ENCODE results near the gene ATR.
A peak's percentile ranks its signal among the peaks of the same experiment; 100 is the strongest.

The ATR gene

DNA sequence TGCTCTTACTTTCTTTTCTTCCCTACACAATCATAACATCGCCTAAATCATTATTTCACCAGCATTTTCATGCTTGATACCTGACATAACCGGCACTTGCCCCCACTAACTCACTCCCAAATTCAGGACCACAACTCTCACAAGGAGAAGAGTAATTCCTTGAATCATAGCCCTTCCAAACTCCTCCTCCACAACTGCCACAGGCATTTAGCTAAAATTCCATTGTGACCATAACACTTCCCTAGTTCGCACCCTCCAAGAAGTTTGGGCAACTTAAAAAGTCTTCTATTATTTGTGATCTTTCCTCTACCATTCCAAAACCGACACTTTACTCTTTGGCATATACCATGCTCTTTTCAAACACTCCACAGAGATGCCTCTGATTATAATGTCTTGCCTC, 71.3 kb downstream of the ATR start:
- no peak for DNase-seq

DNA sequence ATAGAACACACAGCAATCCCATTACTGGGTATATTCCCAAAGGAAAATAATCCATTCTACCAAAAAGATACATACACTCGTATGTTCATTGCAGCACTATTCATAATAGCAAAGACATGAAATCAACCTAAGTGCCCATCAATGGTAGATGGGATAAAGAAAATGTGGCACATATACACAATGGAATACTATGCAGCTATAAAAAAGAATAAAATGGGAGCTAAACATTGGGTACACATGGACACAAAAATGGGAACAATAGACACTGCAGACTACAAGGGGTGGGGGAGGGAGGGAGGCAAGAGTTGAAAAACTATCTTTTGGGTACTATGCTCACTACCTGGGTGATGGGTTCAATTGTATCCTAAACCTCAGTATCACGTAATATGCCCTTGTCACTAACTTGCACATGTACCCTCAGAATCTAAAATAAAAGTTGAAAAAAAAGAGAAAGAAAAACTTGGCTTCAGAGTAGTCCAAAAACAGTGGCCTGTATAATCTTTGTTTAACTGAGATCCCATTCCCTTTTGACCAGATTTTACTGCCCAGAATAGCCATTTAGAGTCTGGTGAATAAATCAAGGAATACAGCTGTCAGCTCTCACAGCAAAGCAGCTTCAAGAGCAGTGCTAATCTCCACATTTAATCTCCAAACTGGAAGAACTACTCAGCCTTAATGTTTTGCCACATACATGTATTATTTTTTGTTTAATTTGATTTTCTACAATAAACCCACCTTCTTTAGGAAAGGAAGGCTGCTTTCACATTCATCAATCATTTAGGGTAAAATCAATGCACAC, 76.1 kb downstream of the ATR start:
- DNase-seq: no peak

DNA sequence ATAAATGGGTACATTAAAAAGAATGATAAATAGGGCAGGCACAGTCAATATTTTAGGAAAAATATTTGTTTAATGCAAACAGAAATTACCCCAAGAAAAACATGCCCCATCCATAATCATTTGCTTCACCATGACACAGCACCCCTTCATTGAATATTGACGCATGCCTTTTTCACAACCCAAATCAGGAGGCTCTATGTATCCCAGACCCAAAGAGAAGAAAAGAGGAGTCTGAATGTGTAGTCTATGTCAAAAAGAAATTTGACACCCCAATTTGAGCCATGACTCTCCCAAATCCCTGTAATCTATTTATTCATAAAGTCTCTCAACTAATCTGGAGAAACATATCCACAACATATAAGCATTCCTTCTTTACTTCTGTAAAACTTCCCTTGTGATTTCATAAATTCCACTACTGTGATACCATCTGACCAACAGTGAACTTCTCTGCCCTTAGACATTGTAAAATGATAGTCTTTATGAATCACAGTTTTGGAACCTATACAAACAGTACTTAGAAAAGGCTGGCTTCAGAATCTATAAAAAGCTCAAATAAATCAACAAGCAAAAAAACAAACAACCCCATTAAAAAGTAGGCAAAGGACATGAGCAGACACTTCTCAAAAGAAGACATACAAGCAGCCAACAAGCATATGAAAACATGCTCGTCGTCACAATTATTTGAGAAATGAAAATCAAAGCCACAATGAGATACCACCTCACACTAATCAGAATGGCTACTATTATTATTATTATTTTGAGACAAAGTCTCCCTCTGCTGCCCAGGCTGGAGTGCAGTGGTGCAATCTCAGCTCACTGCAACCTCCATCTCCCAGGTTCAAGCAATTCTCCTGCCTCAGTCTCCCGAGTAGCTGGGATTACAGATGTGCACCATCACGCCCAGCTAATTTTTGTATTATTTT, 77.3 kb downstream of the ATR start:
- DNase-seq: no peak

DNA sequence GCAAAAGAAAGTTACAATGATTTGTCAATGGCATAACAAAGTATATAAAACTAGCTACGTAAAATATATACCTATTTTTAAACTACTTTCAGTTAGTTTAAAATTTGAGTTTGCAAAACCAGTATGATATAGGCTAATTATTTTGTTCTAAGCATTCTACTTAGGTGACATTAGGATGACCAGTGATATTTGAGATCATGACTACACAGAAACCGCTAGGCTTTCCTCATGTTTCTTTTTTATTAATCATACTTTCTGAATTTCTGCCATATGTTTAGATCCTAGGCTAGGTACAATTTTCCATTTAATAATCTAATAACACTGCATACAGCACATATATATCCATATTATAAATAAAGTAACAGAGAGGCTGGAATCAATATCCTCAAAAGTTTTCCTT, 78.3 kb downstream of the ATR start:
- DNase-seq: no peak

DNA sequence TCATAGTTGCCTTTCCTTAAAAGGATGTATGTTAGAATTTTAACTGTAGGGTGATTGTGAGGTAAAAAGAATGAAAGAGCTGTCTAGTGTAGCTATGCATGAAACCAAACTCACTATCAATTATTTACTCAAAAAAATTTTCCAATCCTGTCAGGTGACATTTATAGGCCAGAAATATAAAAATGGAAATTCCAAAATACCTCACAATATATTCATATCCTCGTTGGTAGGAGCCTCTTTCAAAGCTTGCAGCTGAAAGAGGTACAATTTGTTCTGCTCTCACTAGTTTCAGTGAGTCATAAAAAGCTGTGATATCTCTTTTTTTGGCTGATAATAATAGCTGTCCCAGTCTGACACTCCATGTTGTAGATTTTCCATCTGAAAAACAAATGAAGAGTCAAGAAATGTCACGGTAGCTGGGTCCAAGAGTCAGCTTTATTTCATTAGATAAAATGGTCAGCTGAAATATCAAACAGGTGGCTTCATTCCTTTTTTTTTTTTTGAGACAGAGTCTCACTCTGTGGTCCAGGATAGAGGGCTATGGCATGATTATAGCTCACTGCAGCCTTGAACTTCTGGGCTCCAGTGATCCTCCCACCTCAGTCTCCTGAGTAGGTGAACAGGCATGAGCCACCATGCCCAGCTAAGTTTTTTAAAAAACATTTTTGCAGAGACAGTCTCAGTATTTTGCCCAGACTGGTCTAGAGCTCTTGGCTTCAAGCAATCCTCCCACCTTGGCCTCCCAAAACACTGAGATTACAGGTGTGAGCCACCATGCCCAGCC, 79.9 kb downstream of the ATR start:
- no peak for DNase-seq

DNA sequence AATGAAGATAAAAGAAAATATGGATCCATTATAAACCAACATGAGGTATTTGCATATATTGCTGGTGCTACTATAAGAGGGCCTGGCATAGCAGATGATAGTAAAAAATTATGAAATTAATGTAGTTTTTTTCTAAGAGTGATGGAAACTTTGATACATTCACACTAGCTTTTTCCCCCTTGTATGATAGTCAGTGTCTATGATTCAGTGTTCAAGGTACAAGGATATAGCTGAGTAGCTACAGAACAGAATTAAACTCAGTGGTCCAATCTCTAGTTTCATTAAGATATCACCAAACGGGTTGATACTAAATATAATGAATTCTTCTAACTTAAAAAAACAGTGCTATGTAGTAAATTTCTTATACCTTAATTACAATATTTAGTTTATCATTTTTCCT, 80.8 kb downstream of the ATR start:
- no peak for DNase-seq

DNA sequence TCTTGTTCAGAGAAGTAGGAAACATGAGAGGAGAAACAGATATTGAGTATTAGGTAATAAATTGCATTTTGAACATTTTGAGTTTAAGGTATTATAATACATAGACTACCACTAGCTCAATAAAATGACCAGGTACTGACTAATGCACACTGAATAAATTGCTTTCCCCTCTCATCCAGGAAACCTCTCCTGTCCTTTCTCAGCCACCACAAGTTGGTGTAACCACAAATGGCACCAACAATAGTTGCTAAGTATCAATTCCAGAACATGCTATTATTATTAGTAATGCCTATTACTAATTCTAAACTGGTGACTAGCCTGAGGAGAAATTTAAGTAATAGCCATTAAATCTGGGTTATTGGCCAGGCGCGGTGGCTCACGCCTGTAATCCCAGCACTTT, 83.4 kb downstream of the ATR start:
- DNase-seq: no peak

DNA sequence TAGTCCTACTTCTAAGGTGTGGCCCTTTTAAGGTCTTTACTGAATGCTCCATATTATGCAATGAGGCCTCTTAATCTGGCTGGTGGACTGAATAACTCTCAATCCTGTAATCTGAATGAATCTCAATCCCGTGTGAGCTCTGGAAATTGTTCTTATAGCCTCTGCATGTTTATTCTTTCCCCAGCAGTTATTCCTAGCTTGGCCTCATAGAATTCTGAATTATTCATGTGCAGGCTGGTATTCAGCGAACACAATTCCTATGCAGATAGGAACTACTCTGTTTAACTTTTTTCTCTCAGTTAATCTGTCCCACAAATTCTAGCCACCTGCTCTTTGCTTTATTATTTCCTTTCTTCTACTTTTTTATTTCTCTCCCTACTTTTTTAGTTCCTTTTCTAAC, 86.3 kb downstream of the ATR start:
- no peak for DNase-seq

DNA sequence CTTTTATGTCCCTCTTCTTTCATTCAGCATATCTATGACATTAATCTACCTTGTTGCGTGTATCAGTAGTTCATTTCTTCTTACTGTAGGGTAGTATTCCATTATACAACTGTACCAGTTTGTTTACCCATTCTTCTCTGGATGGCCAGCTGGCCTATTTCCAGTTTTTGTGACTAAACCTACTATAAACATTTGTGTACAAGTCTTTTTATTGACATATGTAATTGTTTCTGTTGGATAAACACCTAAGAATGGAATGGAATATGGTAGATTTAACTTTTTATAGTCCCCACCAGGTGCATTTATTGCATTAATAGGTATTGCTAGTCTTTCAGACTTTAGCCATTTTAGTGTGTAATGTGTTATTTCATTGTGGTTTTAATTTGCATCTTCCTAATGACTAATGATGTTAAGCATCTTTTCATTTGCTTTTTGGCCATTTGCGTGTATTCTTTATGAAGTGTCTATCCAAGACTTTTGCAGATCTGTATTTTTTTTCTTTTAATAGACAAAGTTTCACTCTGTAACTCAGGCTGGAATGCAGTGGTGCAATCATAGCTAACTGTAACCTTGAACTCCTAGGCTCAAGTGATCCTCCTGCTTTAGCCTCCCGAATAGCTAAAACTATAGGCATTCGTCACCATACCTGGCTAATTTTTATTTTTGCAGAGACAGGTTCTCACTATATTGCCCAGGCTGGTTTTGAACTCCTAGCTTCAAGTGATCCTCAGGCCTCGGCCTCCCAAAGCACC, 88.8 kb downstream of the ATR start:
- no peak for DNase-seq

DNA sequence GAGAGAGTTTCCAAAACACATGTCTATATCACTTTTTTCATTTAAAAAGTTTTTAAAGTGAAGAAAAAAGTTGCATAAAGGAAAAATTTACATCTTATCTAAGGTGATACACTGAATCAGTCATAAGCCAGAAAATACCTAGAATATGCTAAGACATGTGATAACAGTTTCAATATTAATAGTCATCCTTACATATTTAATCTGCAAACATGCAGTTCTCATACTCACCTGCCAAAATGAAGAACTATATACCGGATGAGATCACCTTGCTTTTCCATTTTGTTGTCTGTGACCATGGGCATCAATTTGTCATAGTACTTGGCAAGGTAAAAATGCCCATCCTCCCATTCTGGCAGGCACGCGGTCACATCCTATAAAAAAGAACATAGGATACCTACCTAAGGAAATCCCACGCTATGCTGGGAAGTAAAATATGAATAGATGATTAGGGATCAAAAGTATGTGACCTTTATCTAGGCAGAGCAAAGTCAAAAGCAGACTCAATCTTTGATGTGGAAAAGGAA, 93.6 kb downstream of the ATR start:
- no peak for DNase-seq

DNA sequence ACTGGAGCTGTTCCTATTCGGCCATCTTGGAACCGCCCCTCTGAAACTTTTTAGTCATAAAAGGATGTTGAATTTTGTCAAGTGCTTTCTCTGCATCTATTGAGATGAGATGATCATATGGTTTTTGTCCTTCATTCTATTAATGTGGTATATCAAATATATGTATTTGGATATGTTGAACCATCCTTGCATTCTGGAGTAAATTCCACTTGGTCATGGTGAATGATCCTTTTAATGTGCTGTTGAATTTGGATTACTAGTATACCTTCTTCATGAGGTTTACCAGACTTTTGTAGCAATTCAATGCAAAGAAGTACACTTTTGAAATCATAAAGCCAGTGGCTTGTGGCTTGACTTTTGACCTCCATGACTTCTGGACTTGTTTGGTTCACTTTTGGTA, 97.3 kb downstream of the ATR start:
- no peak for DNase-seq

DNA sequence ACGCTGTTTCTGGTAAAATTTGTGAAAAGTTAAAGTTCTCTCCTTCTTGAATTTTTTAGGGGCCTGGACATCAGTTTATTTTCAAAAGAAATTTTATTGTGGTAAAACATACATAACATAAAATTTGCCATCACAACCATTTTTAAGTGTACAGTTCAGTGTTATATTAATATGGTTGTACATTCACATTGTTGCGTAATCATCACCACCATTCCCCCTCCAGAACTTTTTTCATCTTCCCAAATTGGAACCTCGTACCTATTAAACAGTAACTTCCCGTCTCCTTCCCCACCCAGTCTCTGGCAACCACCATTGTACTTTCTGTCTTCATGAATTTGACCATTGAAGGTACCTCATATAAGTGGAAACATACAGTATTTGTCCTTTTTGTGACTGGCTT, 107.7 kb downstream of the ATR start:
- DNase-seq: no peak

DNA sequence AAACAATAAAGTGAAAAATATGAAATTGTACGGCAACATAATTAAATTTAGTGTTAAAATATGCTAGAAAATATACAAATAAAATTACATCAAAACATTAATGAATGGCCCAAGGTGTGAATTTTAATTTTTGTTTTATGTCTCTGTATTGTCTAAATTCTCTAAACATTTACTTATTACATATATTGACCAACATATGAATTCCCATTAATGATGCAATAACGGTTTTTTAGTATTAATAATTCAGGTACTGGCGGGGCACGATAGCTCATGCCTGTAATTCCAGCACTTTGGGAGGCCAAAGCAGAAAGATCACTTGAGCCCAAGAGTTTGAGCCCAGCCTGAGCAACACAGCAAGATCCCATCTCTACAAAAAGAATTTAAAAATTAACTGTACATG, 110.1 kb downstream of the ATR start:
- no peak for DNase-seq

DNA sequence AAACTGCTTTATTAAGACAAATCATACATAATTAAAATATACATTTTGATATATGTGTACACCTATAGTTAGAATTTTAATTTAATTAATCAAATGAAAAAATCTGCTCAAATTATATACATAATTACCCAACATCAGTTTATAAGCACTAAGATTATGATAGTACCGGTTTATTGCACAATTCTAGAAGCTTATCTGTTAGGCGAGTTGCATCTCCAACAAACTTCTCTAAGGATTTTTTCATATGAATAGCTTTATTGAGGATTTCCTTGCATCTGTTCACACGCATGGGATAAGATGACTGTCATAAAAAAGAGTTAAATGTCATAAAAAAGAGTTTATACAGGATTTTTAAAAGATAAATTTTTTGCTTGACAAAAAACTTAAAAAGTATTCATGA, 110.8 kb downstream of the ATR start:
- no peak for DNase-seq

DNA sequence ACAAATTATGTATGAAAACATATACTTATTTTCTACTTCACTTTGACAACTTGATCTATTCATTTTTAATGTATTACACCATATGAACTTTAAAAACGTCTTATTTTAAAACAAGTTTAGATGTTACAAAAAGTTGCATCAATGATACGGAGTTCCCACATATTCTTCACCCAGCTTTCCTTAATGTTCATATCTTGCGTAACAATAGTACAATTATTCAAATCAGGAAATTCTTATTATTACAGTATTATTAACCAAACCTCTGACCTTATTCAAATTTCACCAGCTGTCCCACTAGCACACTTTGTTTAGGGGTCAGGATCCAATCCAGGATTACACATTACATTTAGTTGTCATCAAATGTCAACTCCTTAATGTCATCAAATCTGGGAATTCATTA, 117.8 kb downstream of the ATR start:
- no peak for DNase-seq

DNA sequence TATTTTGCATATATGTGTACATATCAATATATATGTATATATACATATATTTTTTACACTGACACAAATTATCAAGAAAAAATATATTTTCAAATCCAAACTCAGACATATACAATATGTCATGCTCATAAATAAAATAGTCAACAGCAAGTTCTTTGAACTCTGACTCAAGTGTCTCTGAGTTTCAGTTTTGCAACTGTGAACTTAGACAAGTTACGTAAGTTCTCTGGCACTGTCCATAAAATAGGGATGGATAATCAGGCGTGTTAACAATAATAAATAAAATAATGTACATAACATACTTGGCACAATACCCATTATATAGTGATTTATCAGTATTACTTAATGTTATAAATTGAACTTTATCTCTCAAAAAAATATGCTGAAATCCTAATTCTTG, 118.6 kb downstream of the ATR start:
- no peak for DNase-seq

DNA sequence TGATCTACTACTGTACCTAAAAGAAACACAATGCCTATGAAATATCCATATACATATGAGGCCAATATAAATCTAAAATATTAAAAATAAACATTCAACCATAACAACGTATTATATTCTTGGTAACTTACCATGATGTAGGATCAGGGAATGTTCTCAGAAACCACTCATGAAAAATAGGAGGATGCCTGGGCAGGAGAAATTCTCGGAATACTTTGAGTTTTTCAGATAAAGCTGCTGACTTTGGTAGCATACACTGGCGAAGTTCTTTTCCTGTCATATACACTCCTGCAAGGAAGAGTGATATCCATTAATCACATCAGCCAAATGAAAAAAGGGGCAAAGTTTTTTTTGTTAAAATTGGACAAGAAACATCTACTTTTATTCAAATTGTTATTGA, 119.4 kb downstream of the ATR start:
- DNase-seq: no peak

DNA sequence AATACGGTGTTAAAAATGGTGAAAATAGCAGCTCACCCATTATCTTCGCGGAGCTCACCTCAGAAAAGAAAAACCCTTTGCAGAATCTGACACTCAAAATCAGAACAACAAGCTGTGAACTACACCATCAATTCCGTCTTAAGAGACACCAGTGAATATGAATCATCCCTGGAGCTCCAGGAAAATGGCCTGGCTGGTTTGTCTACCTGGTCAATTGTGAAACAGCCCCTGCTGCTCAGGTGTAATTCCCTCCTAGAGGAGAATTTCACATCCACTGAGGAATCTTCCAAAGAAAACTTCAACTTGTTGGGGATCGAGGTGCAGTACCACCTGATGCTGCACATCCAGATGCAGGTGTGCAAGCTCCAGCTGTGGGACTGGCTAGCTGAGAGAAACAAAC, 127.7 kb downstream of the ATR start:
- DNase-seq: no peak

DNA sequence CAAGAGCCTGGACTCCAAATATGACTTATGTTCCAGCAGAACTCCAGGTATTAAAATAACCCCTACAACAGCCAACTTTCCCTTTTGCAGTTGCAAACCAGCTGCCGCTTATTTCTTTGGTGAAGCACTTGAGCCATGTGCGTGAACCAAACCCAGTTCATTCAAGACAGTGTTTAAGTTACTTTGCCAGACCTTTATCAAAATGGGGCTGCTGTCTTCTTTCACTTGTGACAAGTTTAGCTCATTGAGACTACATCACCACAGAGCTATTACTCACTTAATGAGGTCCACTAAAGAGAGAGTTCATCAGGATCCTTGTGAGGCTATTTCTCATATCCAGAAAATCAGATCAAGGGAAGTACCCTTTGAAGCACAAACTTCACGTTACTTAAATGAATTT, 128.3 kb downstream of the ATR start:
- no peak for DNase-seq

DNA sequence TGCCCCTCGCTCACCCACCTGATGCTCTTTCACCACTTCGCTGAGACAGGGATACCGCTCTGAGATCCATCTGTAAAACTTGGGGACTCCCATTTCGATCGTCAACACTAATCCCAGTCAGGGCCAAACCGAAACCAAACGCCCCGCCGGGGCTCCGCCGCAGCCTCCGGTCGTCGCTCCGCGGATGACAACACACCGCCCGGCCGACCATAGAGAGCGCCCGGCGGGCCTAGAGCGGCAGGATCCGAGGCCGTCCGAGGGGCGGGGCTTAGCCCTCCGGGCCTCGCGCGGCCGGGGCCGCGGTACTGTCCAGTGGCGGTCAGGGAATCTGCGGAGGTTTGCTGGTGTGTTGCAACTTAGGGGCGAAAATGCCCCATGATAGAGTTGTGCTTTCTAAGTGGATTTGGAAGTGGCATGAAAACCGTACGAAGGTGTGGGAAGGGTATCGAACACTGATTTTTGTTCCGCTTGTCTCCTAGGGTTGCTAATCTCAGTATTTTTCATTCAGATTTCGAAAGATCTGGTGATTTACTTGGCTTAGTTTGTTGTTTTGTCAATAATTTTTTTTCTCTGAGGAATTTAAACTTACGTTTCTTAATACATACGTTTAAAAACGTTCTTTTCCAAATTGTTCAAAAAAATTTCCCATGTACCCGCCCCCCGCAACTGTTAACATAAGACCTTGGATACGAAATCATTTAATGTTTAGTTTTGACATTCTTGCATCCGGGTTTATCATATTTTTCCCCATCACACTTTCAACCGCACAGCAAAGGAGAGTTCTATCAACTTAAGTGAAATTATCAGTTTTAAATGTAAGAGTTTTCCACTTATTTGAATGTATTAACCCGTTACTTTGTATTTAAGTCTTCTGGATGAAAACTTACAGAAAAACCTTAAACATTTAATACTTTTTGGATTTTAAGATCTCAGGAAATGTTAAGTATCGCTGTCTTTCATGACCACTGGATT, 130.4 kb downstream of the ATR start, which contains the start of gene XRN1:
Gene XRN1, minus strand, starts transcription at position 186 of the 972 bp plus-strand sequence. Its CDS starts 93 bp downstream, at position 93.
- DNase-seq: peak; percentile 97

DNA sequence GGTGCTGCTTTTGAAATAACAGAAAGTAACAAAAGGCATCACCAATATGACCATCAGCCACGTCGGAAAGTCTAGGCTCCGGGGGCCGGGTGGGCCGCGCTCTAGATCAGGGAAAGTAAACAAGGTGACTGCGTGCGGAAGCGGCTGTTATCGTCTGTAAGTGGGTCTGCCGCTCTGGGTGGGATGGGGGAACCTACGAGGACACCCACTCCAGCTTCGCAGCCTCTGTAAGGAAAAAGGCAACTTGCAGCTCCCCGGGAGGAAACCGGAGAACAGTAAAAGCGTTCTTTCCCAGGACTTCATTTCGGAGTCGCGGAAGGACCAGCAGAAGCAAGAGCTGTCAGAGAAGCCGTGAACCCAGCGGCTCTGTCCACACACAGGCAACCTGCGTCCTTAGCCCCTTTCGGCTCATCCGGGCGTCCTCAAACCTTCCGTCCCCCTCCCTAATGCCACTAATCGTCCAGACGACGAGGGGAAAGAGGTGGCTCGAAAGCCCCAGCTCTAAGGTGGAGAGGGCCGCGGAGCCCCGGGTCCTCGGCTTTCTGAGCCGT, 131.2 kb downstream of the ATR start:
- peak; percentile 57 for DNase-seq
